Suppressor macrophage (primary cell): ENCODE results near the gene SAP30.

Experiments used
- DNase-seq, 4 experiments: peaks; one replicate each; pipeline ENCODE4 v3.0.0-alpha.2; 2020 to 2022

Gene SAP30

DNA sequence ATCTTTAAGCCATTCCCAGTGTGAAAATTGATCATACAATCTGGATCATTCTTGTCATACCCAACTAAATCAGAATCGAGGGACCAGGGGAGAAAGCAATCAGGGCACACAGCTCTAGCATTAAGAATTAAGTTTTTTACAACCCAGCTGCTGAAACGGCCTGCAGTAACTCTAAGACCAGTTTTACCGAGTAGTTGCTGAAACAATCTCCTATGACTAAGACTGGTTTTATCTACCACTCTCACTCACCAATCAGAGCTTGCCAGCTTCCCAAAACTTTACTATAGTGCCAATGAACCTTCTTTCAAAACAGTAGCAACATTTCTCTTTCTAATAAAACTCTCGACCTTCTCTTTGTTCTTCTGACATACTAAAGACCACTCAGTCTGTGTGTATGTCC lies 2.8 kb upstream of the SAP30 start:
- DNase-seq, result no peak

- peak in 1 of 4 experiments; percentile 44 for DNase-seq
These were observed 651 bp upstream of the SAP30 start for GRCh38 chr4:173370130-173370476.

- DNase-seq, result peak; percentile 73 to 85 (median 79)
These were observed 788 bp downstream of the SAP30 start for GRCh38 chr4:173371292-173372192.

GRCh38 chr4:173374588-173374987 lies 3.8 kb downstream of the SAP30 start:
- DNase-seq, result no peak

GRCh38 chr4:173379929-173380328 lies 9.2 kb downstream of the SAP30 start:
- no peak for DNase-seq

GRCh38 chr4:173380987-173381386 lies 10.2 kb downstream of the SAP30 start:
- no peak for DNase-seq

- DNase-seq, result no peak
These were observed 10.9 kb downstream of the SAP30 start for GRCh38 chr4:173381610-173382009.

DNA sequence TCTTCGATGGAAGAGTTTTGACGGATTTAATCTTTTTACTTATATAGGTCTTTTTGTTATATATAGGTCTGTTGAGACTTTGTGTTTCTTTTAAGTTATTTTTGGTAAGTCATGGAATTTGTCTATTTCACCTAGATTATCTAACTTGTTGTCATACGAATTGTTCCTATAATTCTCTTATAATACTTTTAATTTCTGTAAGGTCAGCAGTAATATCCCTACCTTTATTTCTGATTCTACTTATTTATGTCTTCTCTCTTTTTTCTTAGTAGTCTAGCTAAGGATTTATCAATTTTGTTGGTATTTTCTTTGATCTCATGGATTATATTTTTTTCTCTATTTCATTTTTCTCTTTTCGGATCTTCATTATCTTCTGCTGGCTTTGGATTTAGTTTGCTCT lies 11.6 kb downstream of the SAP30 start:
- no peak for DNase-seq

DNA sequence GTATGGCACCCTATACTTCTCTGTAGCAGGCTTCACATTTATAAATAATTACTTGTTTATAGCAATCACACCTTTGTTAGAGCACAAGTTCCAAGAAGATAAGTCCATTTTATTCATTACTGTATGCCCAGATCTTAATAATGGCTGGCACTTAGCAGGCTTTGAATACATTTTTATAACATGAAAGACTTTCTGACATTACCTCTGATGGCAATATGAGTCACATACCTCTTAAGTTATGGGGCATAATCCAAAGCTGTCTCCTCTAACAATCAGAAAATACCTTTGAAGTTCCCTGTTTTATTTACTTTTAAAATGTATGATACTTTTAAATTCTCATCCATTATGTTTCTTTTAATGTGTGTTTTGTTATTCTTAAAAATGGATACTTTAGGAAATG lies 16.0 kb downstream of the SAP30 start:
- no peak for DNase-seq

DNA sequence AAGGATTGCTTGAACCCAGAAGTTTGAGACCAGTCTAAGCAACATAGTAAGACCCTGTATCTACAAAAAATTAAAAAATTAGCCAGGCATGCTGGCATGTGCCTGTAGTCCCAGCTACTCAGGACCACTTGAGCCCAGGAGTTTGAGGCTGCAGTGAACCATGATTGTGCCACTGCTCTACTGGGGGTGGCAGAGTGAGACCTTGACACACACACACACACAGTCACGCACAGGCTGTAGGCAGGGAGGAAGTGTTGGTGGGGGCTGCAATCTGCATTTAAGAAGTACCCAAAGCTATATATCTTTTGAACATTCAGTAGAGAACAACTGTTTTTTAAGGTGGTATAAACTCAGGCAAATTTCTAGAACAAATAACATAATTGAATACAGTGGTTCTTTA lies 20.9 kb downstream of the SAP30 start:
- peak in 3 of 4 experiments; percentile 27 to 31 (median 30) for DNase-seq

GRCh38 chr4:173397604-173398003 lies 26.9 kb downstream of the SAP30 start:
- DNase-seq, result no peak

DNA sequence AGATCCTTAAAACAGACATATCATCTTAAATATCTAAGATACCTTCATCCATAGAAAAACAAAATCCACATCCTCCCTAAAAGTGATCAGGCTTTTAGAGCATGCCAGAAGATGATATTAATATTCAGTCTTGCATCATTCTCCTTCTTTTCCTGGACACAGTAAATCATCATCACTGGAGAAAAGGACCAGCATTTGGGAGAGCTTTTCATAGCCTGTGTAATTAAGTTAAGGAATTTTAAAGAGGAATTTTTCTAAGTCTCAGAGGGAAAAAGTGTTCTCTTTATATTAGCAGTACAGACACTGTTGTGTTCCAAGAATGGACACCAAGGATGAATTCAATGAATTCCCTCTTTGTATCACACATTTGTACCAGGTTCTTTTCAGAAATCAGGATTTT lies 27.5 kb downstream of the SAP30 start:
- DNase-seq, result no peak

- DNase-seq, result no peak
These were observed 28.1 kb downstream of the SAP30 start, which contains the start of gene SCRG1 for GRCh38 chr4:173398779-173399415. Gene SCRG1, minus strand, starts transcription at chr4:173399116. Its CDS starts 7,702 bp downstream, at chr4:173391414.

GRCh38 chr4:173401063-173401462 lies 30.3 kb downstream of the SAP30 start:
- no peak for DNase-seq

DNA sequence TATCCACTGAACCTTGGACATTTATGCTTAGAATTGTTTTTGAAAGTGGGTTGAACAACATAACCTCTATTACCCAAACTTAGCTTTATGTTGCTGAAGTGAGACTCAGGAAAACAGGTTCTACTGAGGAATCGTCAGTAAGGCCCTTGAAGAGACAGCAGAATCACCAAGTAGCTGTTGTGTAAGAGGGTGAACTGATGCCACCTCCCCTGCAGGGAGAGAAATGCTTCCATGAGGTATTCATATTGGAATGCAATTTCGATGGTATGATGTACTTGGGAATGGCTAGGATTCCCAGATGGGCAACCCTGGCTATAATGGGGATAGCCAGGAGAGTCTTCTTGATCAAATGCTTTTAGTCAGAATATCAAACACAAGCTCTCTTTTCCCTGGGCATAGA lies 32.3 kb downstream of the SAP30 start:
- DNase-seq, result no peak

DNA sequence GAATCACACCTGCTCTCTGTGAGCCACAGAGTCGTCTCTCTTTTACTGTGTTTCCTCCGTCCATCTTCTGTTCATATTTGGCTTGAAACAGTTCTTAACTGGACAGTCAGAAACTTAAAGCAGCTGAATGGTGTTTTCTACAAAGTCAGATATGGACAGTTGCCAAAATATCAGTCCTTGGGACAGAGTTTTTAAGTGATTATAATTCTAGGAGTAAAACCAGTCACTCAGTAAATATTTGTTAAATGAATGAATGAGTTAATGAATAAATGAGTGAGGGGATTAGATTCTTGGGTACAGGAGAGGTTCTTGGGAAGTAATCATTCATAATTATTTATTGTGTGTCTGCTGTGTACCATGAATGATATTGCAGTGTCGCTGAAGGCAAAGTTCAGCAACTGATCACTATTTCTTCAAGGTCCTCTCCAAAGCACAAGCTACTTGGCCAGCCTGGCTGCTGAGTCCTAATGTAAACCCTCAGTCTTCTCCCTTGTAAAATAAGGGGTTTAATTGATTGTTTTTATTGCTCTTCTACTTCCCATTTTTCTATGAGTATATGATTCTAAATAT lies 33.6 kb downstream of the SAP30 start:
- DNase-seq, result no peak

DNA sequence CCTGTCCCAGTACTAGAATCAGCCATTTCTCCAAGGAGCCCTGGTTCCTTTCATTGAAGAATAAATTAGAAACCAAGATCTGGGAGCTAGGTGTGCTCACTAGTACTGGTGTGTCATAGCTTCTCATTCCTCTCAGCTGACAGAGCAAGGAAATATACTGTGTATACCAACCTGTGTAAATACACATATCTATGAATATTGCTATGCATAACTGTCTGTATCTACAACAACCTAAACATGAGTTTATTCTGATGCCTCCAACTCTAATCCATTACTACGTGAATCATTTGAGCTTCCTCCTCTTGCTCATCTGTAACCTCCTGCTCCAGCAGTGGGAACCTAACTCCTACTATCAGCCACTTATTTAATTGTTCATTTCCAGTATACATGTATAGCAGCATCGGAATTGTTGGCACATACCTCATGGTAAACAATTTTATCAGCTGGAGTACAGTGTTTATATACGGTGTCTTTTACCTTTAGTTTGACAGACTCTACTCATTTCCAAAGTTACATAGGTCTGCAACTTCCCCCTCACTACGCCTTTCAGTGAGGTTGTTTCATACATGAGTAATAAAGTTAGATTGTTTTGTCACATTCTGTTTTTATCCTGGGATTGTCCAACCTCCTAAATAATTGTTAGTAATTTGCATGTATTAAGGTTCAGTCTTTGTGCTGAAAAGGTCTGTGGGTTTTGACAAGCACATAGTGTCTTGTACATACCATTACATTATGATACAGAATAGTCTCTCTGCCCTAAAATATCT lies 35.3 kb downstream of the SAP30 start:
- no peak for DNase-seq

DNA sequence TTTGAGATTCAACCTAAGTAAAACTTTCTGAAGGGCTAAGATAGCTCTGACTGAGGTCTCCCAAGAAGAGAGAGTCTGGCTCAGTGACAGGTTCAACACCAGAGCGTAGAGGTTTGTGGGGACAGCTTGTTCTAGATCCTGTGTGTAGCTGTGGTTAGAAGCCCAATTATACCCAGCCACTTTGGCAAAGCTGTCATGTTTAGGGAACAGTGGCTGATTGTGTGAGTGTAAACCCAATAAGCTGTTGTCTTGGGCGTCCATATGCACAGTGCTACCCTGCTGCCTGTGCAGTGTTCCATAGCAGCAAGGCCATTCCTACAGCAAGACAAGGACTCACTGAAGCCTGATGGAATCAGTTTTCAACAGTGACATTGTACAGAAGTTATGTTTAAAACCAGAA lies 39.3 kb downstream of the SAP30 start:
- no peak for DNase-seq

- no peak for DNase-seq
These were observed 40.4 kb downstream of the SAP30 start for GRCh38 chr4:173411106-173411693.

- peak; percentile 13 to 61 (median 50) for DNase-seq
These were observed 42.3 kb downstream of the SAP30 start for GRCh38 chr4:173413036-173413435.

DNA sequence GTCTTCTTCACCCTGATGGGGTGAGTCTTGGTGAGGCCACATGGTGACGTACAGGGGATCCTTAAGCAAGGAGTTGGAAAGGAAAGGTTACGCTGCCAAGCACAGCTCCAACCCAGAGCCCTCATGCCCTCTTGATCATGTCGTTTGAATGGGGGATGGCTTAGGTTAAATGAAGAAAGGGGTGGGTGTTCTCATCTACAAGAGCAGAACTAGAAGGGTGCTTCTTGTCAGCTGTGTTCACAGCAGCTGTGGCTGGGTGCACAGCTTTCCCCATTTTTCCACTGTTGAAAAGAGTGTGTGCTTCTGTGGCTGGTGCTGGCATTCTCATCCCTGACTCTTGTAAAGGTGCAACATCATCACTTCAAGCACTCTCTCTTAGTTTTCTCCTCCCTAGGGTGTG lies 43.7 kb downstream of the SAP30 start:
- peak in 2 of 4 experiments; percentile 10 to 40 for DNase-seq

DNA sequence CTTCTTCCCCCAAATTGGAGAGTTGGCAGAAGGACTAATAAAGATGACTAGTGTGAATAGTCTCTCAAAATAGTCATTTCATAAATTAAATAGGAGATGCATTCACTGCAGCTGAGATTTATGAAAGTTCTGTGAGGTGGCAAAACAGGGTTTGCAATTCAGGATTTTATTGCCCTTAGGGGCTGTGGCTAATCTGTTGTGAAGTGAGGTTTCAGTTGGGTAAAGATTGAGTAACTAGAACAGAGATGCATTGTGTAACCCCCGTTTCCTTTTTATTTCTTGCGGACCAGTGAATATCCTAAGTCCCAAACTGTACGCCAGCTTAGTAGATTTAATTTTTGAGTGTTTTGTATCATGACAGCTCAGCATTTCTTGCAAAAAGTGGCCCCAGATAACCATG lies 44.3 kb downstream of the SAP30 start:
- DNase-seq, result peak; percentile 56 to 84 (median 72)
